ENCODE results near the gene MCTP1.

MCTP1 gene

DNA sequence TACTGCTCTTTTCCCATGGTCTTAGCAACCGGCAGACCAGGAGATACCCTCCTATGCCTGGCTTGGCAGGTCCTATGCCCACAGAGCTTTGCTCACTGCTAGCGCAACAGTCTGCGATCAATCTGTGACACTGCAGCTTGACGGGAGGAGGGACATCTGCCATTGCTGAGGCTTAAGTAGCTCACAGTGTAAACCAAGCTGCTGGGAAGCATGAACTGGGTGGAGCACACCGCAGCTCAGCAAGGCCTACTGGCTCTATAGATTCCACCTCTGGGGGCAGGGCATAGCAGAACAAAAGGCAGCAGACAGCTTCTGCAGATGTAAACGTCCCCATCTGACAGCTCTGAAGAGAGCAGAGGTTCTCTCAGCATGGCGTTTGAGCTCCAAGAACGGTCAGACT lies 40.4 kb downstream of the MCTP1 start:
- H3K27me3 ChIP-seq (ENCODE audit: low read depth, low read length), result no peaks in the 10 kb centered on the region
- no peak overlapping the region for H3K27ac ChIP-seq (ENCODE audit: low read length)
- no peak overlapping the region for H3K4me3 ChIP-seq (ENCODE audit: low read depth in 1 of 2, low read length in 2 of 2)
- no peaks in the 10 kb centered on the region for H3K36me3 ChIP-seq (ENCODE audit: control insufficient read depth in 1 of 2, insufficient read depth in 2 of 2, low read length in 2 of 2)
- H3K4me1 ChIP-seq (ENCODE audit: control insufficient read depth in 1 of 2, insufficient read depth in 2 of 2, low read length in 2 of 2), result no peaks in the 10 kb centered on the region
- no peaks in the 10 kb centered on the region for H3K9me3 ChIP-seq (ENCODE audit: control insufficient read depth in 1 of 2, low read length in 2 of 2)

DNA sequence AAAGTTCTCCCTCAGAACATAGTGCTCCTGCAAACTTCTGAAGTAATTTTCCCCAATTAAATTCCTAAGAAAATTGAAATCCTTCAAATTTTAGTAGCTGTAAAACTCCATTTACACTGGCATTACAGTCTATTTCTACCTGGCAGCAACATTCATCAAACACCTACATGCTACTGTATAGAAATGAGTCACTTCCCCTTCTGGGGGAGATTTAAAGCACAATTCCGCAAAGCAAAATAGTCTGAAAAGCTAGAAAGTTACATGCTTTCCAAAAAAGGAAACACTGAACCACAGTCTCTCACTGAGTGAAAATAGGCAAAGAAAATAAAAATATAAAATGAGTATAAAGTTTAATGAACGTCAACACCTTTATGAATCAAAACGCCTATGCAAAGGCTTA lies 43.3 kb downstream of the MCTP1 start:
- Histone ChIP-seq H3K9me3 (ENCODE audit: control insufficient read depth in 1 of 2, low read length in 2 of 2) (no peaks in the 10 kb centered on the region), H3K4me3 (ENCODE audit: low read depth in 1 of 2, low read length in 2 of 2) (no peak overlapping the region), H3K27me3 (ENCODE audit: low read depth, low read length) (no peaks in the 10 kb centered on the region), H3K4me1 (ENCODE audit: control insufficient read depth in 1 of 2, insufficient read depth in 2 of 2, low read length in 2 of 2) (no peaks in the 10 kb centered on the region), H3K27ac (ENCODE audit: low read length) (no peak overlapping the region), H3K36me3 (ENCODE audit: control insufficient read depth in 1 of 2, insufficient read depth in 2 of 2, low read length in 2 of 2) (no peaks in the 10 kb centered on the region)

DNA sequence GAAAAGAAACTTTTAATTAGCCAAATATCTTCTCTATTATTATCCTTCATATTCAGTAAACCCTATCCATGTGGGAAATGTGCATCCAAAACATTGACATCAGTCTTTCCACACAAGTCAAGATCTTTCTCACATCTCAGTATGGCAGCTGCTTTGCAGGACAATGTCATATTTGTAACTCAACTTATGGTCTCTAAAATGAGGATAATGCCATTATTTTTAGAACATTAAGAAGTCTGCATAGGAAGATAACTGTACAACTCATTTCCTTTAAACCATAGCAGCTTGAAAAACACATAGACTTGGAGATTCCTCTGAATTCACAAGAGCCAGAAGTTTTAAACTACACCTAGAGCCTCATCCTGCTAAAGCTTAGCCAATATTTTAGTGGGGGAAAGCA lies 43.7 kb downstream of the MCTP1 start:
- H3K36me3 ChIP-seq (ENCODE audit: control insufficient read depth in 1 of 2, insufficient read depth in 2 of 2, low read length in 2 of 2), result no peaks in the 10 kb centered on the region
- no peak overlapping the region for H3K4me3 ChIP-seq (ENCODE audit: low read depth in 1 of 2, low read length in 2 of 2)
- no peaks in the 10 kb centered on the region for H3K27me3 ChIP-seq (ENCODE audit: low read depth, low read length)
- H3K4me1 ChIP-seq (ENCODE audit: control insufficient read depth in 1 of 2, insufficient read depth in 2 of 2, low read length in 2 of 2), result no peaks in the 10 kb centered on the region
- H3K9me3 ChIP-seq (ENCODE audit: control insufficient read depth in 1 of 2, low read length in 2 of 2), result no peaks in the 10 kb centered on the region
- H3K27ac ChIP-seq (ENCODE audit: low read length), result no peak overlapping the region

DNA sequence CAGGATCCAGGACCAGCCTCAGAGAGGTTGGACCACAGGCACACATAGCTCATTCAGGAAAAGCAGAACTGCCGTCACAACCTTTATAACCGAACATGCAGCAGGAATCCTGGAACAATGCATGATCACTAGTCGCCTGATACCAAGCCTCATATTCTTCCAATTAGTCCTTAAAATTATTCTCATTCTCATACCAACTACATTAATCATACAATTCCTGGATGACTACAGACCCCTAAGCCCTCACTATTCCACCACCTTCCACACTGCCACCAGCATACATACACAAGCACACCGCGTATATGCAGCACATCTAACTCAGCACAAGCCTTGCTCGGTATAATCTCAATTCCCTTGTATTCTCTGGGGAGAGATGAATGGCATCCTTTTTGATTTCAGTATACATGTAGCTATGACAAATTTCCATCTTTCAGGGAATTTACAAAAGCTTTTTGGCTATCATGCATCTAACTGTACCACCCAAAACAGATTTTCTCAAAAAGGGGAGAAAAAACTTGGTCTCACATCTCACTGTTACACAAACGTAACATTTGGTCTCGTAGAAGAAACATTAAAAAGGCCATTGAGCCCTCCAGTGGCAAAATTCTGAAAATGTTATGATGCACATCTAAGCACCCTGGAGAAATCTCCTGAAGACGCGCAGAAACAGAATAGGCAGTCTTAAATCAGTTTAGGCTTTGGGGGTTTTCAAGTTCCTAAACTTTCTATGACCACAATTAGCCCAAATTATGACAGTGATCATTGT lies 46.2 kb downstream of the MCTP1 start:
- no peak overlapping the region for H3K27ac ChIP-seq (ENCODE audit: low read length)

DNA sequence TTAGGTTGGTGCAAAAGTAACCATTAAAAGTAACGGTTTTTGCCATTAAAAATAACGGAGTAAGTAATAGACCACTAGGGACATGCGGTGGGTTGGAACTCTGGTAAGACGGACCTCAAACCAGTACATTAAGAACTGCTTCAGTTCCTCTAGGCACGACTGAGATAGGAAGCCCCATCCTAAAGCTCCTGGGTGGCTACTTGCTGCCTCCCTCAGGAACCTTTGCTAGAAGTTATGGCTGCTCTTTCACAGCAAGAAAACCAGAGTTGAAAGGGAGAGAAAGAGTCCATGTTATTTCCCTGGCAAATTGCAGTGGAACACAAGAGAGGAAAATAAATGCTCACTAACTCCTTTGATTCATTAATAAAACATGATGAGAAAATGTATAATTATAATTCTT lies 47.6 kb downstream of the MCTP1 start:
- Histone ChIP-seq H3K27me3 (ENCODE audit: low read depth, low read length) (no peaks in the 10 kb centered on the region), H3K27ac (ENCODE audit: low read length) (no peak overlapping the region), H3K4me3 (ENCODE audit: low read depth in 1 of 2, low read length in 2 of 2) (no peak overlapping the region), H3K4me1 (ENCODE audit: control insufficient read depth in 1 of 2, insufficient read depth in 2 of 2, low read length in 2 of 2) (no peaks in the 10 kb centered on the region), H3K36me3 (ENCODE audit: control insufficient read depth in 1 of 2, insufficient read depth in 2 of 2, low read length in 2 of 2) (no peaks in the 10 kb centered on the region), H3K9me3 (ENCODE audit: control insufficient read depth in 1 of 2, low read length in 2 of 2) (no peaks in the 10 kb centered on the region)

More for the DNA sequence above, 46.2 kb downstream of the MCTP1 start:
- Histone ChIP-seq H3K4me1 (ENCODE audit: control insufficient read depth in 1 of 2, insufficient read depth in 2 of 2, low read length in 2 of 2) (no peaks in the 10 kb centered on the region), H3K27me3 (ENCODE audit: low read depth, low read length) (no peaks in the 10 kb centered on the region), H3K4me3 (ENCODE audit: low read depth in 1 of 2, low read length in 2 of 2) (no peak overlapping the region), H3K9me3 (ENCODE audit: control insufficient read depth in 1 of 2, low read length in 2 of 2) (no peaks in the 10 kb centered on the region), H3K36me3 (ENCODE audit: control insufficient read depth in 1 of 2, insufficient read depth in 2 of 2, low read length in 2 of 2) (no peaks in the 10 kb centered on the region)

DNA sequence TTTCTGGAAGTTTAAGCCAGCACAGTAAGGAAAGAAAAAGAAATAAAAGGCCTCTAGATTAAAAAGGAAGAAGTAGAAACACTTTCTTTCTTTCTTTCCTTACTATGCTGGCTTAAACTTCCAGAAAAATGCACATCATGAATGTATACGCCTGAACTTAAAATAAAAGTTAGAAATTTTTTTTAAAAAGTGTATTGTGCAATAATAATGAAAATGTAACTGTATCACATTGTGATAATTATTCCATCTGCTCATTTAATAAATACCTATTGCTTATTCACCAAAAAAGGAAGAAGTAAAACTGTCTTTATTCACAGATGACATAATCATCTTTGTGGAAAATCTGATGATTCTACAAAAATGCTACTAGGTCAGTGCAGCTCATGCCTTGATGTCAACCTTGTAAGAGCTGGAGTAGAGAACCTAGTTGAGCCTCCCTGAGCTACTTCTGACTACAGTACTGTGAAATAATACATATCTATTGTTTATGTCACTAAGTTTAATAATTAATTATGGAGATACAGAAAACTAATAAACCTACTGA lies 49.4 kb downstream of the MCTP1 start:
- Histone ChIP-seq H3K4me3 (ENCODE audit: low read depth in 1 of 2, low read length in 2 of 2) (no peak overlapping the region), H3K27me3 (ENCODE audit: low read depth, low read length) (no peaks in the 10 kb centered on the region), H3K4me1 (ENCODE audit: control insufficient read depth in 1 of 2, insufficient read depth in 2 of 2, low read length in 2 of 2) (no peaks in the 10 kb centered on the region), H3K36me3 (ENCODE audit: control insufficient read depth in 1 of 2, insufficient read depth in 2 of 2, low read length in 2 of 2) (no peaks in the 10 kb centered on the region), H3K9me3 (ENCODE audit: control insufficient read depth in 1 of 2, low read length in 2 of 2) (peaks cover 0 to 3% of the 10 kb centered on the region in 2 donors), H3K27ac (ENCODE audit: low read length) (no peak overlapping the region)

DNA sequence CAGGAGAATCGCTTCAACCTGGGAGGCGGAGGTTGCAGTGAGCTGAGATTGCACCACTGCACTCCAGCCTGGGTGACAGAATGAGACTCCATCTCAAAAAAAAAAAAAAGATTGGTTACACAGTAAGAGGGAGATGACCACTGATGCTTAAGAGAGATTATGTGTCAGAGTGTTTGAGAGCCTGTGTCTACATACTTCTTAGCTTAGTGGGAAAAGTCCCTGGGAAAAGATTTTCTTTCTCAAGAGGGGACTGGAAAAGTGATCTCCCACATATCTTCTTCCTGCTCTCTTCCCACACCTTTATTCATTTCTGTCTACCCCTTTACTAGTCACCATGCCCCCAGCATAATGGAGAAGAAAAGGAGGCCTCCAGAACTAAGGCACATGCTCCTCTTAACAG lies 55.2 kb downstream of the MCTP1 start:
- Histone ChIP-seq H3K27ac (ENCODE audit: low read length) (no peak overlapping the region), H3K9me3 (ENCODE audit: control insufficient read depth in 1 of 2, low read length in 2 of 2) (peaks cover 0 to 3% of the 10 kb centered on the region in 2 donors), H3K36me3 (ENCODE audit: control insufficient read depth in 1 of 2, insufficient read depth in 2 of 2, low read length in 2 of 2) (no peaks in the 10 kb centered on the region), H3K4me1 (ENCODE audit: control insufficient read depth in 1 of 2, insufficient read depth in 2 of 2, low read length in 2 of 2) (no peaks in the 10 kb centered on the region), H3K4me3 (ENCODE audit: low read depth in 1 of 2, low read length in 2 of 2) (no peak overlapping the region), H3K27me3 (ENCODE audit: low read depth, low read length) (no peaks in the 10 kb centered on the region)

DNA sequence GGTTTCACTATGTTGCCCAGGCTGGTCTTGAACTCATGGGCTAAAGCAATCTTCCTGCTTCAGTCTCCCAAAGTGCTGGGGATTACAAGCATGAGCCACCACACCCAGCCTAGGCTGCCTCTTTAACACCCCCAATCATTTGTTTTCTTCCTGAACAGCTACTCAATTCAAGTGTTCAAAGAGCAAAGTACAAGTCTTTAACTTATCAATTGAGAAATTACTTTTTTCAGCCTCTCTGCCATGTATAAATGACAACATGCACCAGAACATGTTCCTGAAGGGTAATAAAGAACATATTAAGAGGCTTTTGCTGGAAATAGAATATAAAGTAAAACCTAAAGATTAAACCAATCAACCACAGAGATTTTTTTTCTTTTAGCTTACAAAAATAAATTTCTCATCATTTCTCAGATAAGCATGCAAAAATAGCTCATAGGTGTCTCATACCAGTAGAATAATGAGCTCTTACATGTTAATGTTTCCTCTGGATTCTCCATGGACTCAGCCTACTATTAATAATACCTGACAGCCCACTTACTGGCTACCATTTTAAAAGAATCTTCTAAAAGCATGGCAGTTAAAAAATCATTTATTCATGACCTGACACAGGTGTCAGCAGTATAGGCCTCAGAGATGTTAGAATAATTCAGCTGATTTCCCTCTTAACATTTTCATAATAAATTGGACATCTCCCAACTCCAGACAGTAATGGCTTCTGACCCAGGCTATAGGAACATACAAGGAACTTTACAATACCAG lies 60.0 kb downstream of the MCTP1 start:
- Histone ChIP-seq H3K9me3 (ENCODE audit: control insufficient read depth in 1 of 2, low read length in 2 of 2) (no peaks in the 10 kb centered on the region), H3K4me3 (ENCODE audit: low read depth in 1 of 2, low read length in 2 of 2) (no peak overlapping the region), H3K27me3 (ENCODE audit: low read depth, low read length) (no peaks in the 10 kb centered on the region), H3K4me1 (ENCODE audit: control insufficient read depth in 1 of 2, insufficient read depth in 2 of 2, low read length in 2 of 2) (no peaks in the 10 kb centered on the region), H3K36me3 (ENCODE audit: control insufficient read depth in 1 of 2, insufficient read depth in 2 of 2, low read length in 2 of 2) (no peaks in the 10 kb centered on the region), H3K27ac (ENCODE audit: low read length) (no peak overlapping the region)

DNA sequence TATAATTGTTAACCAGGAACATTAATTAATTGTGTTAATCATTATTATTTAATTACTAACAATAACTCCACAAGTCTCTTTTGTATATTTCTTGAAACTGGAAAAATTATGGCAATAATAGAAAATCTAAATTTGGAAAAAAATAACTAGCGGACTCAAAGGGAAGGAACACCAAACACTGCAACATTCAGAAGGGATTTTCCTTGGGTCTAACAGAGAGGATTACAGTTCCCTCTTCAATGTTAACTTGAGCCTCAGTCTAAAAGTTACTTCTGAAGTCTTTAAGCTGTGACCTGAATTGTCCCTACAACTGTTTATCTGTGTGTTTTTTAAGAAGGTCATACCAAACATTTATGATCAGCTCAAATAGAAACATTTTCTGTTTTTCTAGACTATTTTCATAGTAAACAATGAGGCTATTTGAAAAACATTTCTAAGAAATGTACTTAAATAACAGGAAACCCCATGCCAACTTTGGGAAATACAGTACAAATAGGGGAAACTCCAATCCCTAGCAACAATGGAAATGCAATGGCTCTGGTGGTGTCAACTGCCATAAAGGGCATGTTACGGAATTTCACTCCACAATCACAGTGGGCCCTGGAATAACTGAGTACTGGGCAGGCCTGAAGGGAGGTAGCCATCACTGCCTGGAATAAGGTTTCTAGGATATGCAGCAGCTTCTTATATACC lies 61.2 kb downstream of the MCTP1 start:
- H3K36me3 ChIP-seq (ENCODE audit: control insufficient read depth in 1 of 2, insufficient read depth in 2 of 2, low read length in 2 of 2), result no peaks in the 10 kb centered on the region
- no peaks in the 10 kb centered on the region for H3K27me3 ChIP-seq (ENCODE audit: low read depth, low read length)
- H3K4me1 ChIP-seq (ENCODE audit: control insufficient read depth in 1 of 2, insufficient read depth in 2 of 2, low read length in 2 of 2), result no peaks in the 10 kb centered on the region
- no peak overlapping the region for H3K27ac ChIP-seq (ENCODE audit: low read length)
- no peaks in the 10 kb centered on the region for H3K9me3 ChIP-seq (ENCODE audit: control insufficient read depth in 1 of 2, low read length in 2 of 2)
- H3K4me3 ChIP-seq (ENCODE audit: low read depth in 1 of 2, low read length in 2 of 2), result no peak overlapping the region

DNA sequence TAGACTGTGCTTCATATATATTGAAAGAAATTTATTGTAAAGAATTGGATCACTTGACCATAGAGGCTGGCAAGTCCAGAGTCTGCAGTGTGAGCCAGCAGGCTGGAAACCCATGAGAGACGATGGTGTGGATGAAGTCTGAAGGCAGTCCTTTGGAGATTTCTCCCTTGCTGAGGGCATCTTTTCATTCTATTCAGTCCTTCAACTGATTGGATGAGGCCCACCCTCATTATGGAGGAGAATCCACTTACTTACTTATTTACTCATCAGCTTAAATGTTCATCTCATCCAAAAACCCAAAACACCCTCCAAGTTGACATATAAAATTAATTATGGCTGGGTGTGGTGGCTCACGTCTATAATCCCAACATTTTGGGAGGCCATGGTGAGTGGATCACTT lies 62.1 kb downstream of the MCTP1 start:
- H3K9me3 ChIP-seq (ENCODE audit: control insufficient read depth in 1 of 2, low read length in 2 of 2), result no peaks in the 10 kb centered on the region
- H3K27ac ChIP-seq (ENCODE audit: low read length), result no peak overlapping the region
- no peak overlapping the region for H3K4me3 ChIP-seq (ENCODE audit: low read depth in 1 of 2, low read length in 2 of 2)
- no peaks in the 10 kb centered on the region for H3K4me1 ChIP-seq (ENCODE audit: control insufficient read depth in 1 of 2, insufficient read depth in 2 of 2, low read length in 2 of 2)
- no peaks in the 10 kb centered on the region for H3K27me3 ChIP-seq (ENCODE audit: low read depth, low read length)
- H3K36me3 ChIP-seq (ENCODE audit: control insufficient read depth in 1 of 2, insufficient read depth in 2 of 2, low read length in 2 of 2), result no peaks in the 10 kb centered on the region

DNA sequence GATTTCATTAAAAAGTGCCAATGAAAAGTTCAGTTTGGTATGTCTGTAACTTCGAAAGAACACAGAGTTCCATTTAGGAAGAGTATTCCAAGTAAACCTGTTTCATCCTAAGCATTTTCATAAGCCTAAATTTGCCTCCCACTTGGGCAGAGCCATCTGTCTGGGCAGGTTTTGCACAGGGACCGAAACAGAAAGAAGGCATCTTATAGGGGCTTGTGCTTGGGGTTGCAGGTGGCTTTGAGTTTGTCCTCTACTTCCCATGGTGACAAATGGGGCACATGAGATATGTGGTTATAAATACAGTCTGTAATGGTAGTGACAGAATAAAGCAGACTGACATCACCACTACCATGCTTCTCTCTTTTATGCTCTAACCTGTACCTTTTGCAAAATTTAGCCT lies 63.7 kb downstream of the MCTP1 start:
- H3K9me3 ChIP-seq (ENCODE audit: control insufficient read depth in 1 of 2, low read length in 2 of 2), result no peaks in the 10 kb centered on the region

More for the DNA sequence above, 63.7 kb downstream of the MCTP1 start:
- H3K27ac ChIP-seq (ENCODE audit: low read length), result no peak overlapping the region
- no peaks in the 10 kb centered on the region for H3K4me1 ChIP-seq (ENCODE audit: control insufficient read depth in 1 of 2, insufficient read depth in 2 of 2, low read length in 2 of 2)
- no peaks in the 10 kb centered on the region for H3K27me3 ChIP-seq (ENCODE audit: low read depth, low read length)
- no peaks in the 10 kb centered on the region for H3K36me3 ChIP-seq (ENCODE audit: control insufficient read depth in 1 of 2, insufficient read depth in 2 of 2, low read length in 2 of 2)
- H3K4me3 ChIP-seq (ENCODE audit: low read depth in 1 of 2, low read length in 2 of 2), result no peak overlapping the region

Data from muscle layer of duodenum (tissue), 2 donors.